SK-N-SH treated with all-trans-retinoic acid at 6 μM for 48 hours (cell line): ENCODE data around the gene MTPN.

Experiments used
- RARB ChIP-seq: fragments of 250-450 bp; sonication (Bioruptor Pico); IDR thresholded peaks from 2 replicates; pipeline ENCODE4 v1.8.0; 2021; ENCODE audit warnings: mild to moderate bottlenecking, moderate library complexity
- TCF4 ChIP-seq: fragments of 250-450 bp; sonication (Bioruptor Pico); IDR thresholded peaks from 2 replicates; pipeline ENCODE4 v1.8.0; 2021; ENCODE audit warnings: mild to moderate bottlenecking, moderate library complexity, borderline replicate concordance
- TF ChIP-seq, protein P1 (sequence below): fragments of 250-450 bp; sonication (Bioruptor Pico); IDR thresholded peaks from 2 replicates; pipeline ENCODE4 v1.5.0; 2020; ENCODE audit warnings: mild to moderate bottlenecking, moderate library complexity

Gene MTPN

DNA sequence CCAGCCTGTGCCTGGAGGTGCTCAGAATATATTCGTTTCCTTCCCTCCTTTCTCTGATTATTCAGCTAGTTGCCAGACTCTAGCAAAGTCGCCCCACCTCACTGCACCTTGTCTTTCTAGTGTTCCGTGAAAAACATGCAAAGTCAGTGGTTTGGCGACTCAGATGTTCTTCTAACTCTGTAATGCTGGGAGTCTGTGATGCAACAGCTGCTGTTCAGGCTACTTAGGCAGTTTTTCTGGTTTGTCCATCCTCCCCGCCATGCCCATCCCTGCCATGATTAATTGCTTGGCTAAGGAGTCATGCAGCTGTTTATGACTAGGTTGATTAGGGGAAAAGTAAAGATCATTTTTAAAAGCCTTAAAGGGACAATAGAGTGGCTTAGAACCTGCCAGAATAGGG is 99.4 kb downstream of the MTPN start (continued):
- TF ChIP-seq, protein P1, sequence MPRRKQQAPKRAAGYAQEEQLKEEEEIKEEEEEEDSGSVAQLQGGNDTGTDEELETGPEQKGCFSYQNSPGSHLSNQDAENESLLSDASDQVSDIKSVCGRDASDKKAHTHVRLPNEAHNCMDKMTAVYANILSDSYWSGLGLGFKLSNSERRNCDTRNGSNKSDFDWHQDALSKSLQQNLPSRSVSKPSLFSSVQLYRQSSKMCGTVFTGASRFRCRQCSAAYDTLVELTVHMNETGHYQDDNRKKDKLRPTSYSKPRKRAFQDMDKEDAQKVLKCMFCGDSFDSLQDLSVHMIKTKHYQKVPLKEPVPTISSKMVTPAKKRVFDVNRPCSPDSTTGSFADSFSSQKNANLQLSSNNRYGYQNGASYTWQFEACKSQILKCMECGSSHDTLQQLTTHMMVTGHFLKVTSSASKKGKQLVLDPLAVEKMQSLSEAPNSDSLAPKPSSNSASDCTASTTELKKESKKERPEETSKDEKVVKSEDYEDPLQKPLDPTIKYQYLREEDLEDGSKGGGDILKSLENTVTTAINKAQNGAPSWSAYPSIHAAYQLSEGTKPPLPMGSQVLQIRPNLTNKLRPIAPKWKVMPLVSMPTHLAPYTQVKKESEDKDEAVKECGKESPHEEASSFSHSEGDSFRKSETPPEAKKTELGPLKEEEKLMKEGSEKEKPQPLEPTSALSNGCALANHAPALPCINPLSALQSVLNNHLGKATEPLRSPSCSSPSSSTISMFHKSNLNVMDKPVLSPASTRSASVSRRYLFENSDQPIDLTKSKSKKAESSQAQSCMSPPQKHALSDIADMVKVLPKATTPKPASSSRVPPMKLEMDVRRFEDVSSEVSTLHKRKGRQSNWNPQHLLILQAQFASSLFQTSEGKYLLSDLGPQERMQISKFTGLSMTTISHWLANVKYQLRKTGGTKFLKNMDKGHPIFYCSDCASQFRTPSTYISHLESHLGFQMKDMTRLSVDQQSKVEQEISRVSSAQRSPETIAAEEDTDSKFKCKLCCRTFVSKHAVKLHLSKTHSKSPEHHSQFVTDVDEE (CRISPR knock-in tag): no peak
- TF ChIP-seq RARB (no peak), TCF4 (CRISPR knock-in tag) (no peak)
- TF ChIP-seq, all 23 proteins: peak for 0
